ENCODE data around the gene ZNF165. TPM values are rescaled to one million over a fixed set of nuclear protein-coding genes. Genes with fewer than 3 reads are reported as not detected.
"Not testable (repeated sequence)": the region's sequence is repeated elsewhere in the genome, so short reads cannot be mapped to it uniquely, and the experiment has no call there.

Gene ZNF165
- 0.13 TPM for polyA plus RNA-seq (2012; ENCODE audit: insufficient read length, low read depth)

GRCh38 chr6:28080381-28080630, at the start of gene ZNF165:
TSS of gene ZNF165 (plus strand) at chr6:28080568. CDS start at chr6:28085481, 4,913 bp downstream.
- not testable (repeated sequence) for TF ChIP-seq FOXP2 (optimal IDR thresholded peaks at IDR 0.05; ENCODE audit: borderline replicate concordance, extremely low read depth, extremely low read length, insufficient read depth); SIN3A (IDR thresholded peaks at IDR 0.05; ENCODE audit: borderline replicate concordance, insufficient read depth, low read length); POLR2AphosphoS5 (IDR thresholded peaks at IDR 0.05; ENCODE audit: low read depth, low read length)

- TF ChIP-seq, protein P1, sequence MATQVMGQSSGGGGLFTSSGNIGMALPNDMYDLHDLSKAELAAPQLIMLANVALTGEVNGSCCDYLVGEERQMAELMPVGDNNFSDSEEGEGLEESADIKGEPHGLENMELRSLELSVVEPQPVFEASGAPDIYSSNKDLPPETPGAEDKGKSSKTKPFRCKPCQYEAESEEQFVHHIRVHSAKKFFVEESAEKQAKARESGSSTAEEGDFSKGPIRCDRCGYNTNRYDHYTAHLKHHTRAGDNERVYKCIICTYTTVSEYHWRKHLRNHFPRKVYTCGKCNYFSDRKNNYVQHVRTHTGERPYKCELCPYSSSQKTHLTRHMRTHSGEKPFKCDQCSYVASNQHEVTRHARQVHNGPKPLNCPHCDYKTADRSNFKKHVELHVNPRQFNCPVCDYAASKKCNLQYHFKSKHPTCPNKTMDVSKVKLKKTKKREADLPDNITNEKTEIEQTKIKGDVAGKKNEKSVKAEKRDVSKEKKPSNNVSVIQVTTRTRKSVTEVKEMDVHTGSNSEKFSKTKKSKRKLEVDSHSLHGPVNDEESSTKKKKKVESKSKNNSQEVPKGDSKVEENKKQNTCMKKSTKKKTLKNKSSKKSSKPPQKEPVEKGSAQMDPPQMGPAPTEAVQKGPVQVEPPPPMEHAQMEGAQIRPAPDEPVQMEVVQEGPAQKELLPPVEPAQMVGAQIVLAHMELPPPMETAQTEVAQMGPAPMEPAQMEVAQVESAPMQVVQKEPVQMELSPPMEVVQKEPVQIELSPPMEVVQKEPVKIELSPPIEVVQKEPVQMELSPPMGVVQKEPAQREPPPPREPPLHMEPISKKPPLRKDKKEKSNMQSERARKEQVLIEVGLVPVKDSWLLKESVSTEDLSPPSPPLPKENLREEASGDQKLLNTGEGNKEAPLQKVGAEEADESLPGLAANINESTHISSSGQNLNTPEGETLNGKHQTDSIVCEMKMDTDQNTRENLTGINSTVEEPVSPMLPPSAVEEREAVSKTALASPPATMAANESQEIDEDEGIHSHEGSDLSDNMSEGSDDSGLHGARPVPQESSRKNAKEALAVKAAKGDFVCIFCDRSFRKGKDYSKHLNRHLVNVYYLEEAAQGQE (IDR thresholded peaks at IDR 0.05; ENCODE audit: insufficient read depth in 1 of 2, low read depth in 2 of 2, low read length in 2 of 2) = no peak
- TF ChIP-seq SIN3A (IDR thresholded peaks at IDR 0.05; ENCODE audit: borderline replicate concordance, insufficient read depth, low read length) = no peak
- no peak for TF ChIP-seq FOXP2 (optimal IDR thresholded peaks at IDR 0.05; ENCODE audit: borderline replicate concordance, extremely low read depth, extremely low read length, insufficient read depth)
- TF ChIP-seq POLR2AphosphoS5 (IDR thresholded peaks at IDR 0.05; ENCODE audit: low read depth, low read length) = no peak
- no peak for TF ChIP-seq TAF1 (IDR thresholded peaks at IDR 0.05; ENCODE audit: borderline replicate concordance, insufficient read depth, low read length)
Observed at GRCh38 chr6:28053584-28053983, 26.8 kb upstream of the ZNF165 start.

- TF ChIP-seq TAF1 (IDR thresholded peaks at IDR 0.05; ENCODE audit: borderline replicate concordance, insufficient read depth, low read length) (no peak), POLR2AphosphoS5 (IDR thresholded peaks at IDR 0.05; ENCODE audit: low read depth, low read length) (no peak), FOXP2 (optimal IDR thresholded peaks at IDR 0.05; ENCODE audit: borderline replicate concordance, extremely low read depth, extremely low read length, insufficient read depth) (no peak), SIN3A (IDR thresholded peaks at IDR 0.05; ENCODE audit: borderline replicate concordance, insufficient read depth, low read length) (no peak)
- TF ChIP-seq, protein P1 (IDR thresholded peaks at IDR 0.05; ENCODE audit: insufficient read depth in 1 of 2, low read depth in 2 of 2, low read length in 2 of 2) = no peak
Observed at GRCh38 chr6:28060405-28060804, 20.0 kb upstream of the ZNF165 start.

DNA sequence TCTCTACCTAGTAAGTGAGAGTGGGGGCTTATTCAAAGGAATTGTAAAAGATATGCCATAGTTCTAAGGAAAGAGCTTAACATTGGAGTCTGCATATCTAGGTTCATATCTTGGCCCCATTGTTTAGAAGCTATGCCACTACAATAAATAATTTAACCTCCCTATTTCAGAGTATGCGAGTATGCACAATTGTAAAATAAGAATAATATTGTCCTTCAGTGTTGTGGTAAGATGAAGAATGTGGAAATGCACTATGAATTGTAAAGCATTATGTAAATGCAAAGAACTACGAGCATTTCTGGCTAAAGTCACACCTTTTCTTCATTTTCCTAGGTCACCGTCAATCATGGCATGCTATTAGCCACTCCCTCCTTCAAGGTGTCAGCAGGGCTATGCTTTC, 16.1 kb upstream of the ZNF165 start:
- TF ChIP-seq, protein P1 (IDR thresholded peaks at IDR 0.05; ENCODE audit: insufficient read depth in 1 of 2, low read depth in 2 of 2, low read length in 2 of 2) = no peak
- TF ChIP-seq TAF1 (IDR thresholded peaks at IDR 0.05; ENCODE audit: borderline replicate concordance, insufficient read depth, low read length) = no peak
- TF ChIP-seq POLR2AphosphoS5 (IDR thresholded peaks at IDR 0.05; ENCODE audit: low read depth, low read length) = no peak
- TF ChIP-seq FOXP2 (optimal IDR thresholded peaks at IDR 0.05; ENCODE audit: borderline replicate concordance, extremely low read depth, extremely low read length, insufficient read depth) = no peak
- TF ChIP-seq SIN3A (IDR thresholded peaks at IDR 0.05; ENCODE audit: borderline replicate concordance, insufficient read depth, low read length) = no peak

DNA sequence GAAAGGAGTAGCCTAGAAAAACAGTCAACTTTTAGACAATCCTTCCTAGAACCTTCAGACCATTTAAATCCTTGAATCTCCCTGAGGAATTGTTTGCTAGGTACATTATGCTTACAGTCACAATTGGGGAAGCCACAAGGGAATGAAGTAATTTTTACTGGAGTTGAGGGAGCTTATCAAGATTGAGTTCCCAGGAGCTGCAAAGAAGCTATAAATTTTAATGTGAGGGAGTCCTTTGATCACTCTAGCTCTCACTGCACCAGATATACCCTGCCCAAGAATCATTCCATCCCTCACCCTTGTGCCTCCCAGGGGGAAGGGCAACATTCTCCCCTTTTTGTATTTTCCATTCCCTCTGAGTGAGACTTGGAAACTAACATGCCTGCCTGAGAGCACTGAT, 12.3 kb upstream of the ZNF165 start:
- TF ChIP-seq TAF1 (IDR thresholded peaks at IDR 0.05; ENCODE audit: borderline replicate concordance, insufficient read depth, low read length) (no peak), FOXP2 (optimal IDR thresholded peaks at IDR 0.05; ENCODE audit: borderline replicate concordance, extremely low read depth, extremely low read length, insufficient read depth) (no peak), SIN3A (IDR thresholded peaks at IDR 0.05; ENCODE audit: borderline replicate concordance, insufficient read depth, low read length) (no peak), POLR2AphosphoS5 (IDR thresholded peaks at IDR 0.05; ENCODE audit: low read depth, low read length) (no peak)
- TF ChIP-seq, protein P1 (IDR thresholded peaks at IDR 0.05; ENCODE audit: insufficient read depth in 1 of 2, low read depth in 2 of 2, low read length in 2 of 2) = no peak

All from PFSK-1 (cell line).